Caco-2 (cell line): ENCODE results near the gene LRRC27. TPM values are rescaled to one million over a fixed set of nuclear protein-coding genes. Genes with fewer than 3 reads are reported as not detected.

ENCODE experiments used
- BruUV-seq: library from RNA; stranded (reverse); fragments of 400-500 nt; replicated peaks from 2 replicates; lab custom pipeline; 2021; lab: Mats Ljungman, UMichigan
- CTCF ChIA-PET: fragments of 300-600 bp; sonication (Branson Sonifier 250); formaldehyde crosslinking; loops from one replicate; lab custom pipeline; 2022; ENCODE audit warnings: antibody characterized with exemption; lab: Charles Lee
- POLR2A ChIA-PET: fragments of 300-600 bp; sonication (Branson Sonifier 250); formaldehyde crosslinking; loops from one replicate; lab custom pipeline; 2022; ENCODE audit warnings: antibody characterized with exemption; lab: Charles Lee
- DNase-seq, 2 experiments: peaks; one replicate each; pipeline versions ENCODE4 v3.0.0 to v3.0.0-alpha.2; 2020 to 2022
- H3K27me3 ChIP-seq: replicated peaks from 2 replicates; pipeline ENCODE4 v1.6.0; 2011; ENCODE audit warnings: low read length; ENCODE audit not compliant: control insufficient read depth, insufficient read depth
- H3K36me3 ChIP-seq: 2 replicates; pipeline ENCODE4 v1.5.1; 2011; ENCODE audit warnings: low read length; ENCODE audit not compliant: control insufficient read depth, insufficient read depth
- H3K4me1 ChIP-seq: fragments of 250-450 bp; sonication (Bioruptor Pico); 2 replicates; pipeline ENCODE4 v1.5.1; 2020; ENCODE audit warnings: mild to moderate bottlenecking
- H3K4me3 ChIP-seq: 2 replicates; pipeline ENCODE4 v1.5.1; 2011; ENCODE audit warnings: low read depth, mild to moderate bottlenecking, control low read depth, low read length
- H3K9me3 ChIP-seq: fragments of 250-450 bp; sonication (Bioruptor Pico); 2 replicates; pipeline ENCODE4 v1.5.1; 2020; ENCODE audit warnings: mild to moderate bottlenecking, moderate library complexity
- H3K27ac Mint-ChIP-seq: one replicate; pipeline ENCODE4 v1.8.0; 2022; ENCODE audit warnings: mixed read lengths; ENCODE audit not compliant: unreplicated experiment
- H3K27me3 Mint-ChIP-seq: one replicate; pipeline ENCODE4 v1.8.0; 2022; ENCODE audit warnings: mixed read lengths; ENCODE audit not compliant: insufficient read depth, unreplicated experiment
- H3K36me3 Mint-ChIP-seq: one replicate; pipeline ENCODE4 v1.8.0; 2022; ENCODE audit warnings: mild to moderate bottlenecking, mixed read lengths; ENCODE audit not compliant: insufficient read depth, unreplicated experiment
- H3K4me1 Mint-ChIP-seq: one replicate; pipeline ENCODE4 v1.8.0; 2022; ENCODE audit warnings: low read depth, mixed read lengths; ENCODE audit not compliant: unreplicated experiment
- H3K4me3 Mint-ChIP-seq: one replicate; pipeline ENCODE4 v1.8.0; 2022; ENCODE audit warnings: mild to moderate bottlenecking, moderate library complexity, mixed read lengths; ENCODE audit not compliant: unreplicated experiment
- H3K9me3 Mint-ChIP-seq: one replicate; pipeline ENCODE4 v1.8.0; 2022; ENCODE audit warnings: mixed read lengths; ENCODE audit not compliant: unreplicated experiment
- intact Hi-C: fragments of 100-400 bp; cut with micrococcal nuclease; formaldehyde crosslinking; loops from one replicate; pipeline ENCODE4 v1.10.0; 2022; ENCODE audit not compliant: unreplicated experiment
- total RNA-seq: library from RNA; stranded (reverse); gene quantifications from 2 replicates; pipeline ENCODE4 v1.2.3, GENCODE V29; 2022
- TF ChIP-seq, protein P1 (sequence below), 2 experiments: fragments of 200-600 bp in 1 of 2; IDR thresholded peaks; 1 replicate in 1 of 2; 2 replicates in 1 of 2; pipeline versions ENCODE4 v1.5.1 to v1.8.0; 2011 to 2022; ENCODE audit warnings: antibody characterized with exemption in 1 of 2, control low read depth in 1 of 2, inconsistent platforms in 1 of 2, low read depth in 1 of 2, low read length in 1 of 2, mild to moderate bottlenecking in 1 of 2, moderate library complexity in 1 of 2; ENCODE audit not compliant: insufficient read depth in 1 of 2, severe bottlenecking in 1 of 2, unreplicated experiment in 1 of 2

Gene LRRC27
- total RNA-seq, 1 experiment from 2014 or later: 11.7 TPM

DNA sequence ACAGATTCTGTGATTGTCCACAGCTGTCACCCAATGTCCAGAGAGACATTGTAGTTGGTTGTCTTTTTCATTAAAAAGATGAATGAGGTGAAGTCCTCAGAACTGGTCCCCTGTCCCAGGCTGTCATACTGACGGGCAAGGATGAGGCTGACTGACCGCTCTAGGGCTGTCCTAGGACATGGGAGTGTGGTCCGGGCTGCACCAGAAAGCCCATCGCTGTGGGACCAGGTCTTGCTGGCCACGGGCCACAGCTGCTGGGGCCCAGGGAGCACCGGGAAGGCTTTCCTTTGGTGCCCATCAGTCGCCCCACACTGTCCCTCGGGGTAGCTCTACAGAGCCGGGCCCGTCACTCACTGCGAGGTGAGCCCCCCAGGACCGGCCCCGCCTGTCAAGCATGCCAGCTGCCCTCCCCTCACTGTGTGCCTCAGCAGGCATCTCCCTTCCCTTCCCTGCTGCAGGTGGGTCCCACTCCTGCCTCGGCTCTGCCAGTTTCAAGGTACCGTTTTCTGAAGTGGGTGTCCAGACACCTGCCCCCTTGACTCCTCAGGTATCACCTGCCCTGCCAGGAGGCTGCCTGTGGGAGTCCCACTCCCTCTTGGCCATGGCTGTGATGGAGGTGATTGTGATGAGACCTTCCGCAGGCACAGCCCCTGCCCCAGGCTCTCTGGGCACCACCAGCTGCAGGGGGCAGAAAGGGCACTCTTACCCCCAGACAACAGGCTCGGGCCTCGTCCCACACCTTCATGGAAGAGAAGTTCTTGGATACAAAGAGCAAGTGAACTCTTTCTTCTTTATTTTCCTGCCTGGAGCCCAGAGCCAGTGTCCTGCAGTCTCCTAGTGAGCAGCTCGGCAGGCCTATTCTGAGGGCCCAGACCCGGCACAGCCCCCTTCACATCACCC lies 21.7 kb downstream of the LRRC27 start:
- Histone ChIP-seq H3K4me3 (no peak overlapping the region), H3K27me3 (no peaks in the 10 kb centered on the region), H3K4me1 (no peaks in the 10 kb centered on the region), H3K36me3 (no peaks in the 10 kb centered on the region; the same call in 1 of the 2 replicates), H3K9me3 (no peaks in the 10 kb centered on the region)
- Mint-ChIP-seq H3K4me3 (no peak overlapping the region), H3K4me1 (peaks cover 6% of the 10 kb centered on the region), H3K36me3 (peaks cover 9% of the 10 kb centered on the region), H3K9me3 (no peaks in the 10 kb centered on the region), H3K27ac (no peak overlapping the region), H3K27me3 (no peaks in the 10 kb centered on the region)
- intact Hi-C loops: loop anchor here (2.0 kb wide), 1 partner anchor 19 kb away; no protein-coding TSS in a partner anchor
- CTCF ChIA-PET: no interaction called here
- DNase-seq: no peak
- POLR2A ChIA-PET: no interaction called here
- TF ChIP-seq, protein P1, sequence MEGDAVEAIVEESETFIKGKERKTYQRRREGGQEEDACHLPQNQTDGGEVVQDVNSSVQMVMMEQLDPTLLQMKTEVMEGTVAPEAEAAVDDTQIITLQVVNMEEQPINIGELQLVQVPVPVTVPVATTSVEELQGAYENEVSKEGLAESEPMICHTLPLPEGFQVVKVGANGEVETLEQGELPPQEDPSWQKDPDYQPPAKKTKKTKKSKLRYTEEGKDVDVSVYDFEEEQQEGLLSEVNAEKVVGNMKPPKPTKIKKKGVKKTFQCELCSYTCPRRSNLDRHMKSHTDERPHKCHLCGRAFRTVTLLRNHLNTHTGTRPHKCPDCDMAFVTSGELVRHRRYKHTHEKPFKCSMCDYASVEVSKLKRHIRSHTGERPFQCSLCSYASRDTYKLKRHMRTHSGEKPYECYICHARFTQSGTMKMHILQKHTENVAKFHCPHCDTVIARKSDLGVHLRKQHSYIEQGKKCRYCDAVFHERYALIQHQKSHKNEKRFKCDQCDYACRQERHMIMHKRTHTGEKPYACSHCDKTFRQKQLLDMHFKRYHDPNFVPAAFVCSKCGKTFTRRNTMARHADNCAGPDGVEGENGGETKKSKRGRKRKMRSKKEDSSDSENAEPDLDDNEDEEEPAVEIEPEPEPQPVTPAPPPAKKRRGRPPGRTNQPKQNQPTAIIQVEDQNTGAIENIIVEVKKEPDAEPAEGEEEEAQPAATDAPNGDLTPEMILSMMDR (IDR thresholded peaks at IDR 0.05; ENCODE audit: insufficient read depth in 1 of 2, low read depth in 1 of 2, low read length in 1 of 2, severe bottlenecking in 1 of 2, unreplicated experiment in 1 of 2): no peak
- no TSS peak for BruUV-seq

DNA sequence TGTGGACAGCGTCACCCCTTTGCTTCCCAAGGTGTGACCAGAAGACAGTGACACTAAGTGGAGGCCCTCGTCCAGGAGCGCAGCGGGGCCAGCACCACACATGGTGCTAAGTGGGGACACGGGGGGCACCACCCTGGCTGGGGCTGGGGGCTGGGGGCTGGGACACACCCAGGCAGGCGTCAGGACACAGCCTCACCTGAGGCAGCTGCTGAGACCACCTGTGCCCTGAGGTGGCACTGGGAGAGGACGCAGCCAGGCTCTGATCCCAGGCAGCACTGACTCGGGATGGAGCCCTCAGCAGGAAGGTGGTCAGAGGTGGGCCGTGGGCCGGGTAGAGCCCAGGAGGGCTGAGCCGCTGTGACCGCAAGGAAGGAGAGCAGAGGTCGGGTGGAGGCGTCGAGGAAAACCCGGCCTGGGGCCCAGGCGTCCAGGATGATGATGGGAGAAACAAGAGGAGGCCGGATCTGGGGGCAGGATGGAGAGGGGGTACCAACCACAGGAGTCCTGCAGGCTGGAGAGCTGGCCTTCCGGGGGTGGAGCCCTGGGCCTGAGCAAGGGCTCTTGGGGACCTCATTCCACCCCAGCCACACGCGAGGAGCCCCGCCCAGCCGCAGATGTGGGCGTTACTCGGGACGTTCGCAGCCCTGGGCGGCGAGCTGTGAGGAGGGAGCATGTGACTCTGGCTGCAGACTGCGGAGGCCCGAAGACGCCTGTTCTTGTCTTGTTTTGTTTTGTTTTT lies 22.5 kb downstream of the LRRC27 start:
- BruUV-seq: no TSS peak
- Histone ChIP-seq H3K9me3 (no peaks in the 10 kb centered on the region), H3K4me3 (no peak overlapping the region), H3K36me3 (no peaks in the 10 kb centered on the region; the same call in 1 of the 2 replicates), H3K4me1 (no peaks in the 10 kb centered on the region), H3K27me3 (no peaks in the 10 kb centered on the region)
- Mint-ChIP-seq H3K36me3 (peaks cover 9% of the 10 kb centered on the region), H3K9me3 (no peaks in the 10 kb centered on the region), H3K27me3 (no peaks in the 10 kb centered on the region), H3K4me1 (peaks cover 6% of the 10 kb centered on the region), H3K27ac (no peak overlapping the region), H3K4me3 (no peak overlapping the region)
- DNase-seq: no peak
- ChIA-PET POLR2A (no interaction called here), CTCF (no interaction called here)
- TF ChIP-seq, protein P1 (IDR thresholded peaks at IDR 0.05; ENCODE audit: insufficient read depth in 1 of 2, low read depth in 1 of 2, low read length in 1 of 2, severe bottlenecking in 1 of 2, unreplicated experiment in 1 of 2): no peak
- intact Hi-C loops: no loop called here

DNA sequence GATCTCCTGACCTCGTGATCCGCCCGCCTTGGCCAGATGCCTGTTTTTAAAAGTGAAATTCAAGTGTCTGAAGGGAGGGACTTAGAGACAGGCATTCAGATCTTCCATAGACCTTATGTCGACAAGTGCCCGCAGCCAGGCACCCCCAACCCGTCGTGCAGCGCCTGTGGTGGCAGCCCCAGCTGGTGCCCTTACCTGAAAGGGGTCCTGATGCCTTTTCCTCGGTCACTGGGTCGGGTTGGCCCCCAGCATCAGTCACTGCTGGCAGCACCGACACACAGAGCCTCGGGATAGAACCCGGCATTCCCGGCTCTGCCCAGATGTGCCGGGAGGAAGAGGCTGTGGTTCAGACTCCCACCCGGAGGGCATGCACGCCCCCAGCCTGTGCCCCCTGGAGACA lies 23.3 kb downstream of the LRRC27 start:
- H3K9me3 ChIP-seq: no peaks in the 10 kb centered on the region
- H3K4me1 ChIP-seq: no peaks in the 10 kb centered on the region
- intact Hi-C loops: no loop called here
- ChIA-PET POLR2A (no interaction called here), CTCF (no interaction called here)
- no TSS peak for BruUV-seq
- no peak overlapping the region for H3K4me3 ChIP-seq
- H3K27ac Mint-ChIP-seq: no peak overlapping the region
- H3K36me3 ChIP-seq: no peaks in the 10 kb centered on the region; the same call in 1 of the 2 replicates
- TF ChIP-seq, protein P1 (IDR thresholded peaks at IDR 0.05; ENCODE audit: insufficient read depth in 1 of 2, low read depth in 1 of 2, low read length in 1 of 2, severe bottlenecking in 1 of 2, unreplicated experiment in 1 of 2): no peak
- DNase-seq: no peak
- H3K9me3 Mint-ChIP-seq: no peaks in the 10 kb centered on the region
- H3K4me3 Mint-ChIP-seq: no peak overlapping the region
- peaks cover 9% of the 10 kb centered on the region for H3K36me3 Mint-ChIP-seq
- peaks cover 6% of the 10 kb centered on the region for H3K4me1 Mint-ChIP-seq
- no peaks in the 10 kb centered on the region for H3K27me3 Mint-ChIP-seq
- H3K27me3 ChIP-seq: no peaks in the 10 kb centered on the region
